ENCODE data around the gene CCDC126. TPM values are rescaled to one million over a fixed set of nuclear protein-coding genes. Genes with fewer than 3 reads are reported as not detected.

Gene CCDC126
- total and polyA plus RNA-seq, 2 donors from 2014 or later = 5.2 to 8.9 TPM

- no peak overlapping the region for H3K4me3 ChIP-seq (ENCODE audit: low read length in 3 of 3)
Measured at GRCh38 chr7:23653942-23654341, 56.8 kb downstream of the CCDC126 start.

GRCh38 chr7:23654508-23654907 is 57.3 kb downstream of the CCDC126 start:
- FAIRE-seq (no peak), DNase-seq (no peak)
- no peaks in the 10 kb centered on the region for H3K36me3 ChIP-seq (ENCODE audit: control insufficient read depth in 2 of 3, insufficient read depth in 3 of 3, low read length in 3 of 3)
- intact Hi-C loops (cut with DNase I) = no loop called here
- H3K4me3 ChIP-seq (ENCODE audit: low read length in 3 of 3) = no peak overlapping the region
- H3K4me1 ChIP-seq (ENCODE audit: control insufficient read depth in 2 of 3, insufficient read depth in 2 of 3, low read depth in 1 of 3, low read length in 3 of 3) = no peaks in the 10 kb centered on the region
- H3K9ac ChIP-seq (ENCODE audit: low read length in 3 of 3) = no peak overlapping the region
- no peak overlapping the region for H3K27ac ChIP-seq (ENCODE audit: low read depth in 2 of 2, low read length in 2 of 2)
- H3K9me3 ChIP-seq (ENCODE audit: control insufficient read depth in 2 of 3, insufficient read depth in 1 of 3, low read length in 3 of 3) = peaks cover 0 to 11% (median 6%) of the 10 kb centered on the region in 3 donors
- peak; percentile 18 for TF ChIP-seq CTCF (IDR thresholded peaks at IDR 0.05; ENCODE audit: borderline replicate concordance, extremely low read depth, insufficient read depth)
- no peaks in the 10 kb centered on the region for H3K27me3 ChIP-seq (ENCODE audit: control insufficient read depth, insufficient read depth, low read length)

More at GRCh38 chr7:23653942-23654341, 56.8 kb downstream of the CCDC126 start:
- Histone ChIP-seq H3K36me3 (ENCODE audit: control insufficient read depth in 2 of 3, insufficient read depth in 3 of 3, low read length in 3 of 3) (no peaks in the 10 kb centered on the region), H3K27ac (ENCODE audit: low read depth in 2 of 2, low read length in 2 of 2) (no peak overlapping the region), H3K9me3 (ENCODE audit: control insufficient read depth in 2 of 3, insufficient read depth in 1 of 3, low read length in 3 of 3) (peaks cover 0 to 11% (median 6%) of the 10 kb centered on the region in 3 donors), H3K27me3 (ENCODE audit: control insufficient read depth, insufficient read depth, low read length) (no peaks in the 10 kb centered on the region), H3K9ac (ENCODE audit: low read length in 3 of 3) (no peak overlapping the region), H3K4me1 (ENCODE audit: control insufficient read depth in 2 of 3, insufficient read depth in 2 of 3, low read depth in 1 of 3, low read length in 3 of 3) (no peaks in the 10 kb centered on the region)
- FAIRE-seq (no peak), DNase-seq (no peak)
- intact Hi-C loops (cut with DNase I) = no loop called here
- no peak for TF ChIP-seq CTCF (IDR thresholded peaks at IDR 0.05; ENCODE audit: borderline replicate concordance, extremely low read depth, insufficient read depth)

GRCh38 chr7:23655433-23655832 is 58.3 kb downstream of the CCDC126 start:
- Histone ChIP-seq H3K9ac (ENCODE audit: low read length in 3 of 3) (no peak overlapping the region), H3K27me3 (ENCODE audit: control insufficient read depth, insufficient read depth, low read length) (no peaks in the 10 kb centered on the region), H3K4me3 (ENCODE audit: low read length in 3 of 3) (no peak overlapping the region), H3K9me3 (ENCODE audit: control insufficient read depth in 2 of 3, insufficient read depth in 1 of 3, low read length in 3 of 3) (peaks cover 0 to 11% (median 6%) of the 10 kb centered on the region in 3 donors), H3K27ac (ENCODE audit: low read depth in 2 of 2, low read length in 2 of 2) (no peak overlapping the region), H3K36me3 (ENCODE audit: control insufficient read depth in 2 of 3, insufficient read depth in 3 of 3, low read length in 3 of 3) (no peaks in the 10 kb centered on the region), H3K4me1 (ENCODE audit: control insufficient read depth in 2 of 3, insufficient read depth in 2 of 3, low read depth in 1 of 3, low read length in 3 of 3) (no peaks in the 10 kb centered on the region)
- DNase-seq (no peak), FAIRE-seq (no peak)
- intact Hi-C loops (cut with DNase I) = no loop called here
- TF ChIP-seq CTCF (IDR thresholded peaks at IDR 0.05; ENCODE audit: borderline replicate concordance, extremely low read depth, insufficient read depth) = no peak

- intact Hi-C loops (cut with DNase I) = no loop called here
- no peak for DNase-seq
- H3K9me3 ChIP-seq (ENCODE audit: control insufficient read depth in 2 of 3, insufficient read depth in 1 of 3, low read length in 3 of 3) = peaks cover 0 to 6% (median 6%) of the 10 kb centered on the region in 3 donors
- TF ChIP-seq CTCF (IDR thresholded peaks at IDR 0.05; ENCODE audit: borderline replicate concordance, extremely low read depth, insufficient read depth) = no peak
- H3K4me1 ChIP-seq (ENCODE audit: control insufficient read depth in 2 of 3, insufficient read depth in 2 of 3, low read depth in 1 of 3, low read length in 3 of 3) = no peaks in the 10 kb centered on the region
- H3K4me3 ChIP-seq (ENCODE audit: low read length in 3 of 3) = no peak overlapping the region
- no peaks in the 10 kb centered on the region for H3K36me3 ChIP-seq (ENCODE audit: control insufficient read depth in 2 of 3, insufficient read depth in 3 of 3, low read length in 3 of 3)
- H3K9ac ChIP-seq (ENCODE audit: low read length in 3 of 3) = no peak overlapping the region
- H3K27ac ChIP-seq (ENCODE audit: low read depth in 2 of 2, low read length in 2 of 2) = no peak overlapping the region
- FAIRE-seq = no peak
- H3K27me3 ChIP-seq (ENCODE audit: control insufficient read depth, insufficient read depth, low read length) = no peaks in the 10 kb centered on the region
Measured at GRCh38 chr7:23658831-23659427, 61.7 kb downstream of the CCDC126 start.
